ENCODE measurements around the gene MAP6.

DNA sequence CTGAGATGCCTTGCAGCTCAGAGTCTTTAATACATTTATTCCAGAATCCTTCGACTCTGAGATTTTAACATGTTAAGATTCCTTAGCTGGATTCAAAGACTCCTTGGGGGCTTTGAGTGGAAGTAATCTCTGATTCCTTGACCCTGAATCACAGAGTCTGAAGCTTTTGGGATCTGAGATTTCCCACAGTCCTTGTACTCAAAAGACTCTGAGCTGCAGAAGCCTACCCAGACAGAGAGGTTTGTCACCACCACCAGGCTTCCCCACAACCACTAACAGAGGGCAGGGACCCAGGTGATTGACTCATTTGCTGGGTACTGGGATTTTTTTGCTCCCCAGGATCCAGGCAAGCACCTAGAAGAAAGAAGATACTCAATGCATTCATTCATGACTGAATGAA, 108.2 kb downstream of the MAP6 start:
- TF ChIP-seq, protein P1, sequence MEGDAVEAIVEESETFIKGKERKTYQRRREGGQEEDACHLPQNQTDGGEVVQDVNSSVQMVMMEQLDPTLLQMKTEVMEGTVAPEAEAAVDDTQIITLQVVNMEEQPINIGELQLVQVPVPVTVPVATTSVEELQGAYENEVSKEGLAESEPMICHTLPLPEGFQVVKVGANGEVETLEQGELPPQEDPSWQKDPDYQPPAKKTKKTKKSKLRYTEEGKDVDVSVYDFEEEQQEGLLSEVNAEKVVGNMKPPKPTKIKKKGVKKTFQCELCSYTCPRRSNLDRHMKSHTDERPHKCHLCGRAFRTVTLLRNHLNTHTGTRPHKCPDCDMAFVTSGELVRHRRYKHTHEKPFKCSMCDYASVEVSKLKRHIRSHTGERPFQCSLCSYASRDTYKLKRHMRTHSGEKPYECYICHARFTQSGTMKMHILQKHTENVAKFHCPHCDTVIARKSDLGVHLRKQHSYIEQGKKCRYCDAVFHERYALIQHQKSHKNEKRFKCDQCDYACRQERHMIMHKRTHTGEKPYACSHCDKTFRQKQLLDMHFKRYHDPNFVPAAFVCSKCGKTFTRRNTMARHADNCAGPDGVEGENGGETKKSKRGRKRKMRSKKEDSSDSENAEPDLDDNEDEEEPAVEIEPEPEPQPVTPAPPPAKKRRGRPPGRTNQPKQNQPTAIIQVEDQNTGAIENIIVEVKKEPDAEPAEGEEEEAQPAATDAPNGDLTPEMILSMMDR (conservative IDR thresholded peaks at IDR 0.05; ENCODE audit: low read depth in 2 of 2), result no peak
- TF ChIP-seq CREB1 (CRISPR knock-in tag; IDR thresholded peaks at IDR 0.05; ENCODE audit: low read depth), result no peak
- TF ChIP-seq, protein P2, sequence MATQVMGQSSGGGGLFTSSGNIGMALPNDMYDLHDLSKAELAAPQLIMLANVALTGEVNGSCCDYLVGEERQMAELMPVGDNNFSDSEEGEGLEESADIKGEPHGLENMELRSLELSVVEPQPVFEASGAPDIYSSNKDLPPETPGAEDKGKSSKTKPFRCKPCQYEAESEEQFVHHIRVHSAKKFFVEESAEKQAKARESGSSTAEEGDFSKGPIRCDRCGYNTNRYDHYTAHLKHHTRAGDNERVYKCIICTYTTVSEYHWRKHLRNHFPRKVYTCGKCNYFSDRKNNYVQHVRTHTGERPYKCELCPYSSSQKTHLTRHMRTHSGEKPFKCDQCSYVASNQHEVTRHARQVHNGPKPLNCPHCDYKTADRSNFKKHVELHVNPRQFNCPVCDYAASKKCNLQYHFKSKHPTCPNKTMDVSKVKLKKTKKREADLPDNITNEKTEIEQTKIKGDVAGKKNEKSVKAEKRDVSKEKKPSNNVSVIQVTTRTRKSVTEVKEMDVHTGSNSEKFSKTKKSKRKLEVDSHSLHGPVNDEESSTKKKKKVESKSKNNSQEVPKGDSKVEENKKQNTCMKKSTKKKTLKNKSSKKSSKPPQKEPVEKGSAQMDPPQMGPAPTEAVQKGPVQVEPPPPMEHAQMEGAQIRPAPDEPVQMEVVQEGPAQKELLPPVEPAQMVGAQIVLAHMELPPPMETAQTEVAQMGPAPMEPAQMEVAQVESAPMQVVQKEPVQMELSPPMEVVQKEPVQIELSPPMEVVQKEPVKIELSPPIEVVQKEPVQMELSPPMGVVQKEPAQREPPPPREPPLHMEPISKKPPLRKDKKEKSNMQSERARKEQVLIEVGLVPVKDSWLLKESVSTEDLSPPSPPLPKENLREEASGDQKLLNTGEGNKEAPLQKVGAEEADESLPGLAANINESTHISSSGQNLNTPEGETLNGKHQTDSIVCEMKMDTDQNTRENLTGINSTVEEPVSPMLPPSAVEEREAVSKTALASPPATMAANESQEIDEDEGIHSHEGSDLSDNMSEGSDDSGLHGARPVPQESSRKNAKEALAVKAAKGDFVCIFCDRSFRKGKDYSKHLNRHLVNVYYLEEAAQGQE (IDR thresholded peaks at IDR 0.05; ENCODE audit: unreplicated experiment), result no peak
- no peak for TF ChIP-seq POLR2AphosphoS5 (IDR thresholded peaks at IDR 0.05; ENCODE audit: low read depth)
- TF ChIP-seq STAT1 (IDR thresholded peaks at IDR 0.05; ENCODE audit: unreplicated experiment), result no peak
